Glutamatergic neuron (in vitro differentiated cells): ENCODE results near the gene AFF4. TPM values are rescaled to one million over a fixed set of nuclear protein-coding genes. Genes with fewer than 3 reads are reported as not detected.
"Not testable (repeated sequence)": the region's sequence is repeated elsewhere in the genome, so short reads cannot be mapped to it uniquely, and the experiment has no call there.

ENCODE experiments used
- DNase-seq: peaks from one replicate; pipeline ENCODE4 v3.0.0; 2022
- H3K27ac Mint-ChIP-seq: one replicate; pipeline ENCODE4 v1.8.0; 2020; ENCODE audit warnings: mild to moderate bottlenecking, mixed read lengths, inconsistent platforms; ENCODE audit not compliant: unreplicated experiment
- H3K27me3 Mint-ChIP-seq: one replicate; pipeline ENCODE4 v1.8.0; 2020; ENCODE audit warnings: mild to moderate bottlenecking, moderate library complexity, mixed read lengths, inconsistent platforms; ENCODE audit not compliant: unreplicated experiment
- H3K36me3 Mint-ChIP-seq: one replicate; pipeline ENCODE4 v1.8.0; 2020; ENCODE audit warnings: mild to moderate bottlenecking, mixed read lengths, inconsistent platforms; ENCODE audit not compliant: unreplicated experiment
- H3K4me1 Mint-ChIP-seq: one replicate; pipeline ENCODE4 v1.8.0; 2020; ENCODE audit warnings: mild to moderate bottlenecking, low read depth, mixed read lengths, inconsistent platforms; ENCODE audit not compliant: unreplicated experiment
- H3K4me3 Mint-ChIP-seq: one replicate; pipeline ENCODE4 v1.8.0; 2020; ENCODE audit warnings: mild to moderate bottlenecking, mixed read lengths, inconsistent platforms; ENCODE audit not compliant: unreplicated experiment
- H3K9me3 Mint-ChIP-seq: one replicate; pipeline ENCODE4 v1.8.0; 2020; ENCODE audit warnings: mild to moderate bottlenecking, moderate library complexity, mixed read lengths, inconsistent platforms; ENCODE audit not compliant: unreplicated experiment
- total RNA-seq: library from RNA; stranded (reverse); fragmentation: NEBNext Ultra II Directional; extraction: Animal tissue kit (Norgen Biotek cat#: 25700); gene quantifications from one replicate; pipeline ENCODE4 v1.2.1, GENCODE V29; 2021; ENCODE audit not compliant: unreplicated experiment
- TF ChIP-seq, protein P1 (sequence below): fragments of 200-600 bp; sonication (generic); IDR thresholded peaks from one replicate; pipeline ENCODE4 v1.5.0; 2021; ENCODE audit not compliant: partially characterized antibody, unreplicated experiment

AFF4 gene
- total RNA-seq, 1 donor from 2014 or later, result 135 TPM

DNA sequence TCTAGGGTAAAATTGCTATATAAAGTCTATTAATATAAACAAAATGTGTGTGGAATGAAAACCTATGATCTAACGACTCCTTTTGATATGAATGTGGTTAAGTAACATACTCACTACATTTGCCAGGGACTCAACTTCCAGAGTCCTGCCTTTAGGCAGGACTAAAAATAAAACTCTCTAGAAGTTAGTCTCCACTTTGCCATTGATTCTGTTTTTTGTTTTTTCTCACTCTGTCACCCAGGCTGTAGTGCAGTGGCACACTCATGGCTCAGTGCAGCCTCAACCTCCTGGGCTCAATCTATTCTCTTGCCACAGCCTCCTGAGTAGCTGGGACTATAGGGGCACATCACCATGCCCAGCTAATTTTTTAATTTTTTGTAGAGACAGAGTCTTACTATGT, 32.9 kb upstream of the AFF4 start:
- Mint-ChIP-seq H3K27me3 (no peaks in the 10 kb centered on the region), H3K27ac (no peak overlapping the region), H3K4me3 (no peak overlapping the region), H3K36me3 (no peaks in the 10 kb centered on the region), H3K9me3 (no peaks in the 10 kb centered on the region), H3K4me1 (no peaks in the 10 kb centered on the region)
- TF ChIP-seq, protein P1, sequence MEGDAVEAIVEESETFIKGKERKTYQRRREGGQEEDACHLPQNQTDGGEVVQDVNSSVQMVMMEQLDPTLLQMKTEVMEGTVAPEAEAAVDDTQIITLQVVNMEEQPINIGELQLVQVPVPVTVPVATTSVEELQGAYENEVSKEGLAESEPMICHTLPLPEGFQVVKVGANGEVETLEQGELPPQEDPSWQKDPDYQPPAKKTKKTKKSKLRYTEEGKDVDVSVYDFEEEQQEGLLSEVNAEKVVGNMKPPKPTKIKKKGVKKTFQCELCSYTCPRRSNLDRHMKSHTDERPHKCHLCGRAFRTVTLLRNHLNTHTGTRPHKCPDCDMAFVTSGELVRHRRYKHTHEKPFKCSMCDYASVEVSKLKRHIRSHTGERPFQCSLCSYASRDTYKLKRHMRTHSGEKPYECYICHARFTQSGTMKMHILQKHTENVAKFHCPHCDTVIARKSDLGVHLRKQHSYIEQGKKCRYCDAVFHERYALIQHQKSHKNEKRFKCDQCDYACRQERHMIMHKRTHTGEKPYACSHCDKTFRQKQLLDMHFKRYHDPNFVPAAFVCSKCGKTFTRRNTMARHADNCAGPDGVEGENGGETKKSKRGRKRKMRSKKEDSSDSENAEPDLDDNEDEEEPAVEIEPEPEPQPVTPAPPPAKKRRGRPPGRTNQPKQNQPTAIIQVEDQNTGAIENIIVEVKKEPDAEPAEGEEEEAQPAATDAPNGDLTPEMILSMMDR, result no peak
- DNase-seq, result no peak

DNA sequence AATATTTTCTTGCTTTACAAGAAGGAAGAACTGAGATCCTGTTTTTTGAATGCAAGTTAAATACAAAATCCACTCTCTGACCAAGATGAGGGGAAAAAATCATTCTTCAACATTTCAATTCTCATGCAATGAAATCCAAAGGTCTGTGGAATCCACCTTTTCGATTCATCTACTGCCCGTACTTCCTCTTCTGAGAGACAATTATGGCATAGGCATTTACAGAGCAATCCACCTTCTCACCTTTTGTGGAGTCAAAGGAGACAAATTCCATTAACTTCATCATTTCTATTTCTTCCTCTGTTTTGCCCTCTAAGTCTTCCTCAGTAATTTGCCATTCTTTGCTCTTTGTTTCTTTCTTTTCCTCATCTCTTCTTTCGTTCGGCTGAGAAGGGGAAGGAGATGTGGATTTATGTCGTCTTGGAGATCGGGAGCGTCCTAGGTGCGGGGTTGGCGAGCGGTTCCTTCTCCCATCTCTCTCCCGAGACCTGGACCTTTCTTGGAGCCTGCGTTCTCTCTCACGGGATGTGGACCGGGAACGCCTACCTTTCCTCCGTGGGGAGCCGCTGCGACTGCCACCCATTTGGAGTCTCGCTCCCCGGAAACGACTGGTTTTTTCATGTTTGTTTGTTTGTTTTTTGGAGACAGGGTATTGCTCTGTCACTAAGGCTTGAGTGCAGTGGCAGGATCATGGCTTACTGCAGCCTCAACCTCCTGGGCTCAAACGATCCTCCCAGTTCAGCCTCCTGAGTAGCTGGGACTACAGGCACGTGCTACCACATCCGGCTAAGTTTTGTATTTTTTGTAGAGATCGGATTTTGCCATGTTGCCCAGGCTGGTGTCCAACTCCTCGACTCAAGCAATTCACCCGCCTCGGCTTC, 24.3 kb upstream of the AFF4 start:
- no peaks in the 10 kb centered on the region for H3K9me3 Mint-ChIP-seq
- H3K27ac Mint-ChIP-seq, result no peak overlapping the region
- DNase-seq, result no peak
- TF ChIP-seq, protein P1, result no peak
- H3K36me3 Mint-ChIP-seq, result peaks cover 6% of the 10 kb centered on the region
- H3K4me1 Mint-ChIP-seq, result no peaks in the 10 kb centered on the region
- H3K4me3 Mint-ChIP-seq, result no peak overlapping the region
- H3K27me3 Mint-ChIP-seq, result no peaks in the 10 kb centered on the region

DNA sequence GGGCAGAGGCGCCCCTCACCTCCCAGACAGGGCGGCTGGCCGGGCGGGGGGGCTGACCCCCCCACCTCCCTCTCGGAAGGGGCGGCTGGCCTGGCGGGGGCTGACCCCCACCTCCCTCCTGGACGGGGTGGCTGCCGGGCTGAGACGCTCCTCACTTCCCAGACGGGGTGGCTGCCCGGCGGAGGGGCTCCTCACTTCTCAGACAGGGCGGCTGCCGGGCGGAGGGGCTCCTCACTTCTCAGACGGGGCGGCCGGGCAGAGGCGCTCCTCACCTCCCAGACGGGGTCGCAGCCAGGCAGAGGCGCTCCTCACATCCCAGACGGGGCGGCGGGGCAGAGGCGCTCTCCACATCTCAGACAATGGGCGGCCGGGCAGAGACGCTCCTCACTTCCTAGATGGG, 19.5 kb upstream of the AFF4 start:
- not testable (repeated sequence) for H3K4me1 Mint-ChIP-seq, H3K9me3 Mint-ChIP-seq, H3K27ac Mint-ChIP-seq, DNase-seq, H3K4me3 Mint-ChIP-seq, H3K27me3 Mint-ChIP-seq
- peaks cover 10% of the 10 kb centered on the region for H3K36me3 Mint-ChIP-seq

DNA sequence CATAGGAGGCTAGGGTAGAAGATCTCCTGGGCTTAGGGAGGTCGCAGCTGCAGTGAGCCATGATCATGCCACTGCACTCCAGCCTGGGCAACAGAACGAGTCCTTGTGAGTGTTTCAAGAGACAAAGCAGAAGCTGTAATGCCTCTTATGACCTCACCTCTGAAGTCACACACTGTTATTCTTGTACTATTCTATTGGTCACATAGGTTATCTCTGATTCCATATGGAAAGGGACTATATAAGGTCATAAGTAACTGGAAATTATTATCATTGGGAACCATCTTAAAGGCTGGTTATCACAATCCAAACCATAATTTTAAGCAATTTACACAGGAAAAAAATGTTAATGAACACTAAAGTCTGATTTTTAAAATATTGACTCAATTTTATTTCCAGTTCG, 17.9 kb upstream of the AFF4 start:
- H3K36me3 Mint-ChIP-seq, result peaks cover 15% of the 10 kb centered on the region
- no peak for DNase-seq
- H3K9me3 Mint-ChIP-seq, result peaks cover 5% of the 10 kb centered on the region
- H3K27ac Mint-ChIP-seq, result no peak overlapping the region
- peaks cover 4% of the 10 kb centered on the region for H3K27me3 Mint-ChIP-seq
- TF ChIP-seq, protein P1, result no peak
- no peak overlapping the region for H3K4me3 Mint-ChIP-seq
- H3K4me1 Mint-ChIP-seq, result no peaks in the 10 kb centered on the region

DNA sequence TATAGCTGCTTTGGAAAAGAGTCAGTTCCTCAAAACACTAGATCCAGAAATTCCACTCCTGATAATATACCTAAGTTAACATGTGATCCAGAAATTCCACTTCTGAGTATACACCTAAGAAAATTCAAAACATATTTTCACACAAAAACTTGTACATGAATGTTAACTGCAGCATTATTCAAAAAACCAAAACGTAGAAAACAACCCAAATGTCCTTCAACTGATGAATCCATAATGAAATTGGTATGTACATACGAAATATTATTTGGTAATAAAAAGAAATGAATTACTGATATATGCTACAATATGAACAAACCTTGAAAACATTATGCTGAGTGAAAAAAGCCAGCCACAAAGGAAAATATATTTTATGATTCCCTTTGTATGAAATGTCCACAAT, 16.5 kb upstream of the AFF4 start:
- H3K27me3 Mint-ChIP-seq, result peaks cover 4% of the 10 kb centered on the region
- no peak for DNase-seq
- TF ChIP-seq, protein P1, result no peak
- H3K9me3 Mint-ChIP-seq, result peaks cover 5% of the 10 kb centered on the region
- H3K4me3 Mint-ChIP-seq, result no peak overlapping the region
- no peak overlapping the region for H3K27ac Mint-ChIP-seq
- no peaks in the 10 kb centered on the region for H3K4me1 Mint-ChIP-seq
- H3K36me3 Mint-ChIP-seq, result peaks cover 15% of the 10 kb centered on the region
